Peyer's patch (tissue), 4 donors: ENCODE results near the gene GTPBP2.

Experiments used
- POLR2A ChIP-seq, 2 donors: fragments of 450-650 bp; IDR thresholded peaks; one replicate each; pipeline ENCODE4 v1.5.1; 2017; ENCODE audit warnings: antibody characterized with exemption in 2 of 2, mild to moderate bottlenecking in 2 of 2, moderate library complexity in 2 of 2
- TF ChIP-seq, protein P1 (sequence below), 6 experiments: fragments of 450-650 bp in 4 of 6; fragments of 200-600 bp in 2 of 6; sonication (generic) in 1 of 6; IDR thresholded peaks; one replicate each; pipeline ENCODE4 v1.5.1; 2017 to 2019; ENCODE audit warnings: antibody characterized with exemption in 6 of 6, mild to moderate bottlenecking in 3 of 6, moderate library complexity in 1 of 6

DNA sequence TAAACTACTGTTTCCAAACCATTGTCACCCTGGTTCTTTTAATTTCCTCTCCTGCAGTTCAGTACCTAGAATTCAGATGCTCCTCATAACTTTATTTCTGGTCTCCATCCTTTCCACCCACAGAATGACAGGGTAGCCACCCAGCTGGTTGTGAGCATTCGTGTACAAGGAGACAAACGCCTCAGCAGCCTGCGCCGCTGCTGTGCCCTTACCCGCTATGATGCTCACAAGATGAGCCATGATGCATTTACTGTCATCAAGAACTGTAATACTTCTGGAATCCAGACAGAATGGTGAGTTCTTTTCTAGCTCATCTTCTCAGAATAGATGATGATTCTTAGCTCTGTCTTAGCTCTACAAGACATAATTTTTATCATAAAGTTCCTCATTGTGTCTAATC is 18.6 kb downstream of the GTPBP2 start:
- TF ChIP-seq, protein P1, sequence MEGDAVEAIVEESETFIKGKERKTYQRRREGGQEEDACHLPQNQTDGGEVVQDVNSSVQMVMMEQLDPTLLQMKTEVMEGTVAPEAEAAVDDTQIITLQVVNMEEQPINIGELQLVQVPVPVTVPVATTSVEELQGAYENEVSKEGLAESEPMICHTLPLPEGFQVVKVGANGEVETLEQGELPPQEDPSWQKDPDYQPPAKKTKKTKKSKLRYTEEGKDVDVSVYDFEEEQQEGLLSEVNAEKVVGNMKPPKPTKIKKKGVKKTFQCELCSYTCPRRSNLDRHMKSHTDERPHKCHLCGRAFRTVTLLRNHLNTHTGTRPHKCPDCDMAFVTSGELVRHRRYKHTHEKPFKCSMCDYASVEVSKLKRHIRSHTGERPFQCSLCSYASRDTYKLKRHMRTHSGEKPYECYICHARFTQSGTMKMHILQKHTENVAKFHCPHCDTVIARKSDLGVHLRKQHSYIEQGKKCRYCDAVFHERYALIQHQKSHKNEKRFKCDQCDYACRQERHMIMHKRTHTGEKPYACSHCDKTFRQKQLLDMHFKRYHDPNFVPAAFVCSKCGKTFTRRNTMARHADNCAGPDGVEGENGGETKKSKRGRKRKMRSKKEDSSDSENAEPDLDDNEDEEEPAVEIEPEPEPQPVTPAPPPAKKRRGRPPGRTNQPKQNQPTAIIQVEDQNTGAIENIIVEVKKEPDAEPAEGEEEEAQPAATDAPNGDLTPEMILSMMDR (IDR thresholded peaks at IDR 0.05) = no peak
- no peak for TF ChIP-seq POLR2A (IDR thresholded peaks at IDR 0.05)
